22Rv1 (cell line): ENCODE measurements around the gene SLC22A15.

Experiments
- H3K27ac ChIP-seq: fragments of 450-650 bp; 2 replicates; pipeline ENCODE4 v1.5.1; 2017
- ZFX ChIP-seq: fragments of 450-650 bp; IDR thresholded peaks from 2 replicates; pipeline ENCODE4 v1.6.1; 2017; ENCODE audit warnings: antibody characterized with exemption, borderline replicate concordance
- TF ChIP-seq, protein P1 (sequence below): fragments of 450-650 bp; IDR thresholded peaks from 2 replicates; pipeline ENCODE4 v1.5.1; 2017; ENCODE audit warnings: mild to moderate bottlenecking

The SLC22A15 gene

DNA sequence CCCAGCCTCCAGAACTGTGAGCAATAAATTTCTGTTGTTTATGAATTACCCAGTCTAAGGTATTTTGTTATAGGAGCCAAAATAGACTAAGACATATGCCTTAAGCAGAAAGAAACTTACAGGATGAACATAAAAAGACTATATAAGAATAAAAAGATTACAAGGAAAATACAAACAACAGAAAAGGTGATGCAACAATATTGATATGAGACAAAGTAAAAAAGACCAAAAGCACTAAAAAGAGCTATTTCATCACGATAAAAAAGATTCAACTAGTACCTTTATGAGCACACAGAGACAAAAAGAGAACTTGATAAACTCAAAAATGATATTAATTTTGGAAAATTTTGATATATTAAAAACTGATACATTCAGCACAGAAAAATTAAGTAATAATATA, 3.2 kb upstream of the SLC22A15 start:
- no peak overlapping the region for H3K27ac ChIP-seq
- TF ChIP-seq, protein P1, sequence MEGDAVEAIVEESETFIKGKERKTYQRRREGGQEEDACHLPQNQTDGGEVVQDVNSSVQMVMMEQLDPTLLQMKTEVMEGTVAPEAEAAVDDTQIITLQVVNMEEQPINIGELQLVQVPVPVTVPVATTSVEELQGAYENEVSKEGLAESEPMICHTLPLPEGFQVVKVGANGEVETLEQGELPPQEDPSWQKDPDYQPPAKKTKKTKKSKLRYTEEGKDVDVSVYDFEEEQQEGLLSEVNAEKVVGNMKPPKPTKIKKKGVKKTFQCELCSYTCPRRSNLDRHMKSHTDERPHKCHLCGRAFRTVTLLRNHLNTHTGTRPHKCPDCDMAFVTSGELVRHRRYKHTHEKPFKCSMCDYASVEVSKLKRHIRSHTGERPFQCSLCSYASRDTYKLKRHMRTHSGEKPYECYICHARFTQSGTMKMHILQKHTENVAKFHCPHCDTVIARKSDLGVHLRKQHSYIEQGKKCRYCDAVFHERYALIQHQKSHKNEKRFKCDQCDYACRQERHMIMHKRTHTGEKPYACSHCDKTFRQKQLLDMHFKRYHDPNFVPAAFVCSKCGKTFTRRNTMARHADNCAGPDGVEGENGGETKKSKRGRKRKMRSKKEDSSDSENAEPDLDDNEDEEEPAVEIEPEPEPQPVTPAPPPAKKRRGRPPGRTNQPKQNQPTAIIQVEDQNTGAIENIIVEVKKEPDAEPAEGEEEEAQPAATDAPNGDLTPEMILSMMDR = no peak
- no peak for TF ChIP-seq ZFX

DNA sequence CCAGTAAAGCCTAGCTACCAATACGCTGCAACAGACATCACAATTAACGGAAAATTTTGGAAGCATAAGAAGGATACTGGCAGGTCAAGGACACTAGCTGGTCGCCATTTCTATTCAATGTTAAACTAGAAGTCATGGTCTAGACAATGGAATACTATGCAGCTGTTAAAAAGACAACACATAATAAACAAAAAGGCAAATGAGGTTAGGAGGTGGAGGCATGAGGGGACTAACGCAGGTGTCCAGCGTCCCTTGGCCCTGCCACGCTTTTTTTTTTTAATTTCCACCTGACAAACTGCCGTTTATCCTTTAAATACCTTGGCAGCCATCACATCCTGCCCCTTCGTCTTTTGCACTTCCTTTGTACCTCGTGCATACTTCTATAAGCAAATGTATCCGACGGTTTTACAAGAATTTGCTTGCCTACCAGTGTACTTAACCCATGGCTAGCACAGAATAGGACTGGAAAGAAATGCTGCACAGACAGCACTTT, 698 bp upstream of the SLC22A15 start:
- no peak for TF ChIP-seq ZFX
- TF ChIP-seq, protein P1 = no peak
- no peak overlapping the region for H3K27ac ChIP-seq

DNA sequence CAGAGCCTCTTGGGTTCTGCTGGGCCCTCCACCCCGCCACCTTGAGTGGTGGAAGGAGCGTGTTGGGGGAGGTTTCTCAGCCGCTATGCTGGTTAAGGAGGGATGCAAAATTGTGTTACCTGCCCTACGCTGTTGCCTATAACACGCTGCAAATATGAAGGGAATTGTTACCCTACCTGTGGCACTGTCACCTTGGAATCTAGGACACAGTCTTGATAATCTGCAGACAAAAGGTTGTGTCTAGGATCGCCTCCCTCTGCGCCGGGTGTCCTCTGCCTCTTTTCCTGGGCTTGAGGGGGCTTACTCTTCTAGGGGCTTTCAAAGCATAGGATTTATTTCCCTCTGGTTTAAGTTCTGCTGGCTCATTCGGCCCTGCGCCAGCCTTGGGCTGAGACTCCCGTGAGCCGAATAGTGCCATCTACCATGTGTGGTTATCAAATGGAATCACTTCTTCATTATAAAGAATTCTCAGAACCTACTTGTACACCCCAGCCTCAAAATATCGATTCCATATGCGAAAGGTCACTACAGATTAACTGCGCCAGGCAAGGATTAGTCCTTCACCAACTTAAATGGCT, 697 bp downstream of the SLC22A15 start:
- TF ChIP-seq, protein P1 = no peak
- no peak for TF ChIP-seq ZFX
- no peak overlapping the region for H3K27ac ChIP-seq

DNA sequence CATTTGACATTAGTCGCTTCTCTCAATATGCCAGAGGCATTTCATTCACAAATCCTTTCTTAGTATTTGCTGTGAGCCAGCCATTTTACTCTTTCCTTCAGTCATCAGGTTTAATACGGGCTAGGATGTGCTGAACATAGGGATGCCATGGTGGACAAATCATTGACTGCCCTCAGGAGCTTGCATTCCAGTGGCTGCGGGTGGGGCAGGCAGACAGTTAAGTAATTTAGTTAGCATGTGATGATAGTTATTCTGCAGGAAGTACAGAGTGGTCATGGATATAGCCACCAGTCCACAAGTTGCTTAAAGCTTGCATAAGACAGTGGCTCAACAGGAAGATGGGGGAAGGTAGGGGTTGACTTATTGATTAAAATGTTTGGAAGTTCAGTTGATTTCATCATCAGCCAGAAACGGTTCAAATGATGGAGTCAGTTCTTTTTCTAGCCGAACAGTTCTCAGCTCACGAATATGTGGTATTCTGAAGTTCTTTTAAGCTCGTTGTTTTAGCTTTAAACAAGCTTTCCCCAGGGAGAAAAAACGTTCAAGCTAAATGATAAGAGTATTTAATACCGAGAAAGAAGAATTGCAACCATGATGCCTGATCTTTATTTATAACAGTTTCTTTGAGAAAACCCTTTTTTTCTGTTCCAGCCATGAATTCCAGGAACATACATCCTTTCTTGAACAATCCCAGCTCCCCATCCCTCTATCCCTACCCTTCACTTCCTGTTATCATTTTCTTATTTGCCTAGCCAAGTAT, 1.4 kb downstream of the SLC22A15 start:
- TF ChIP-seq ZFX = no peak
- H3K27ac ChIP-seq = no peak overlapping the region

DNA sequence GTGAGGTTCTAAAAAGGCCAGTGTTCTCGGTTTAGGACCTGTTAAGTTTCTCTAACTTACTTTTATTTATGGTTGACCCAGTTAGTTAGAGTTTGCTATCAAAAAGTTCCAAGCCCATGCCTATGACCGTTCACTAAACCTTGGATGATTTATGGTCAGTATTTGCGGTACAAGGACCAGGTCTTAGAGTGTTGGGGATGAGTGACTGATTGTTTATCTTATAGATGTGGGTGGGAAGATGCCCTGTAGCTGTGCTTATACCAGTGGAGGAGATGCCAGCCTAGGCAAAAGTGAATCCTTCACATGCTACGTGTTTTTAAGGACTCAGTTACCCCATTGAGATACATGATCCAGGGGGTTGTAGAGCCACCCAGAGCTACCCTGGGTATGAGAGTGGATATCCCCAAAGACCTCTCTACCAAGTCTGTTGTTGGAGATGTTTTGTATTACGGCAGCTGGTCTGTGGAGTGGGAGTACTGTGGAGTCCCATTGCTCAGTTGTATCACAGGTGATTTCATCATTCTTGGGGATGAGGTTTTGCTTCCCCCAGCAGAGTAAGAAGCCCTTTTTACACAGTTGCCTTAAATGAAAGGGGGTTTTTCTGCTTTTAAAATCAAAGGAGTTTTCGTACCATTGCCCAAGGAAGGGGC, 2.1 kb downstream of the SLC22A15 start:
- H3K27ac ChIP-seq = no peak overlapping the region

DNA sequence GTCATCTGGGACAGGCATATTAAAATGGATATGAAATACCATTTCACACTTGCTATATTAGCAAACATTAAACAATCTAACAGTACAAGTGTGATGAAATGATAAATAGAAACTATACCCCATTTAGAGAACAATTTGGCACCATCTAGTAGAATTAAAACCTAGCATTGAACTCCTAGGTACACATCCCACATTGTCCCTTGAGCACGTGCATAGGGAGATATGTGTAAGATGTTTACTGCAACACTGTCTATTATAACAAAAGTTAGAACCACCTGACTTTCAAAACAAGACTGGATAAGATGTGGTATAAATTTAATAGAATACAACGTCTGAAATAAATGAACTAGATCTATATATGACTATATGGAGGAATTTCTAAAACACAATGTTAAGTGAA, 3.8 kb downstream of the SLC22A15 start:
- no peak overlapping the region for H3K27ac ChIP-seq
- TF ChIP-seq ZFX = no peak
- TF ChIP-seq, protein P1 = no peak

More for the DNA sequence above, 2.1 kb downstream of the SLC22A15 start:
- no peak for TF ChIP-seq ZFX
- TF ChIP-seq, protein P1 = no peak

DNA sequence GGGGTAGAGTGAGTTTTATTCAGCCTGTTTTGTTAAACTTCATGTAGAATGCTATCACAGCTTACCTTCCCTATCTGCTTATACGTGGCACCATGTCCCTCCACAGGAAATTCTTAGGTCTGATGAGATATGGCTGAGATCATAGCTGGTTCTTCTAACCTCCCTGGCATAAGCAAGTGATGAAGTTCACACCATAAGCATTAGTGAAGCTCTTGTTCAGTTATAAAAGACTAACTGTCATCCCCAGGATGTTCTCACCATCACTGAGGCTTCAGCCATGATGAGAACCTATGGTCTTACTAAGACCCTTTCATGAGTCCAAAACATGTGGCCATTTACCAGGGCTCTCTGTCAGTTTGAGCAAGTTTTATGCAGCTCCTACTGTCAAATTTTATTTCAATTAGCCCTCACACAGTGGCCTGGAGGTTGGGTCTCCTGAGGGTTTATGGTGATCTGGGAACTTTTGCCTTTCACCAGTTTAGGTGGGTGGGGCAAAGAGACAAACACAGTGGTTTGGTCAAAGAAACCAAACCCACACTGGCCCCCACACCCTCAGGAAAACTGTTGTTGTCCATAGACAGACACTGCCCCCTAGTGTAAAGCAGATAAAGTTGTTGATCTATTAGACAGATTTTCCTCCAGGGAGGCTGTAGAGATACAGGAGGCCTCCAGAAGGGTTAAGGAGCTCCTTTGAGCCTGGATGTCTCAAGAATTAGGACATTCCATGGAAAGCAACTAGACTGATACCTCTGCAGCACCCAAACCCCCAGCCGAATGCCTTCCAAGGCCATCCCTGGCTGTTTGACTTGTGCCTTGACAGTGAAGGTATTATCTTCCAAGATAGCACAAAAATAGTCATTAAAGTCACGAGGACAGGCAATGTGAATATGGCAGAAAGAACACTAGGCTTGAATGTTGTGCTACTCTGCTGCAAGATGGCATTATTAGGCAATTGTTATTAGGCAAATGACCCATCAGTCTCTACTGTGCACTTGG, 5.0 kb downstream of the SLC22A15 start:
- TF ChIP-seq, protein P1 = peak; percentile 81
- no peak for TF ChIP-seq ZFX
- H3K27ac ChIP-seq = no peak overlapping the region
